HG03571 (cell line): ENCODE results near the gene RAB20.
"Not testable (repeated sequence)": the region's sequence is repeated elsewhere in the genome, so short reads cannot be mapped to it uniquely, and the experiment has no call there.

ENCODE experiments used
- ATAC-seq: cut with Tn5 transposase; IDR thresholded peaks from one replicate; pipeline ENCODE4 v1.9.1; 2021; ENCODE audit not compliant: unreplicated experiment

Gene RAB20

DNA sequence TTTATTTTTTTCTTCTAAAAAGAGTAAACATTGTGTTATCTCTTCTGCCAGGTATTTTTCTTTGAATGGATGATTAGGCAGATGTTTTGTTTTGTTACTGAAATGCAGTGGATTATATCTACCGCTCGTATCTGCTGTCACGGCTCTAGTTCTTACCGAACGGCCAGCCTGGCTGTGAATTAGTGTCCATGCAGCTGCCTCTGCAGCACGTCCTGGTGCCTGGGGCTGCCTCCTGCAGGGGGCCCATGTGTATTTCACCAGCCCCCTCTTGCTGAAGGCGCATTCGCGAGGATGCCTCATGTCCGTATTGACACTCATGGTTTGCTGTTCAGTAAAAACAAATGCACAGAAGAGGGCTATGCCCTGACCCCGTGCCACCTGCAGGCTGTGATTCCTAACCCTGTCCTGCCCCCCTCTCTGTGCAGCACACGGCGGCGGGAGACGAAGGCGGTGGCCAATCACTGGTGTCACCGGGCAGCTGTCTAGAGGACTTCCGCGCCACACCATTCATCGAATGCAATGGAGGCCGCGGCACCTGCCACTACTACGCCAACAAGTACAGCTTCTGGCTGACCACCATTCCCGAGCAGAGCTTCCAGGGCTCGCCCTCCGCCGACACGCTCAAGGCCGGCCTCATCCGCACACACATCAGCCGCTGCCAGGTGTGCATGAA is 49.9 kb downstream of the RAB20 start:
- ATAC-seq = no peak

DNA sequence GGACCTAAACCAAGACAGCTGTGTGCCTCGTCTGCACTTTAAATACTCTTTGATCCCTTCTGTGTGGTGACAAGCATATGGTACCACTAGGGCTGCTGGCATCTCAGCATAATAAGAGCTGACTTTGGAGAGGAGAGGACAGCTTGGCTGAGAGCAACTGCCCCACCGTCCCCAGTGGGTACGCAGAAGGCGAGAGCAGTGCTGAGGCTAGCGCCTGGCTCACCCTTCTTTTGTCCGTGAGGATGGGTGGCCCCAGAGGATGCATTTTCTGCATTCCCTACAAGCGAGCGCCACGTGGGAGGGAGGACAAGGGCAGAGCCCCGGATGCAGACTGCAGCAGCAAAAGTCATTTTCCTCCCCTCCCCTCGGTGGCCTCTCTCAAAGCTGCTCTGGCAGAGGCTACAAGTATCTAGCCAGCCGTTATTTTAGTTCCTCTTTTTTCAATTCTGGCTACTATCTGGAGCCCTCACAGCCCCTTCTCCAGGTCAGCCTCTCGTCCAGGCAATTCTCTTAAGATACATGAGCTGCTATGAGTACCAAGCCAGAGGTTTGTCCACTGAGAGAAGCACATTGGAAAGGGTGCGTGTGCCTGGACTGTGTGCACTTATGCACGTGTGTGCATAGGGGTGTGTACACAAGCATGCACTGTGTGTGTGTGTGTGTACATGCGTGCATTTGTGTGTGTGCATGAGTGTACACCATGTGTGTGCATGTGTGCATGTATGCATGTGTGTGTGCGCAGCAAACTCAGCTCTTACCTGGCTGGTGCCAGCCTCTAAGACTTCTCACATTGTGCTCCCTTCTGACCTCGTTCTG is 51.3 kb downstream of the RAB20 start:
- no peak for ATAC-seq

DNA sequence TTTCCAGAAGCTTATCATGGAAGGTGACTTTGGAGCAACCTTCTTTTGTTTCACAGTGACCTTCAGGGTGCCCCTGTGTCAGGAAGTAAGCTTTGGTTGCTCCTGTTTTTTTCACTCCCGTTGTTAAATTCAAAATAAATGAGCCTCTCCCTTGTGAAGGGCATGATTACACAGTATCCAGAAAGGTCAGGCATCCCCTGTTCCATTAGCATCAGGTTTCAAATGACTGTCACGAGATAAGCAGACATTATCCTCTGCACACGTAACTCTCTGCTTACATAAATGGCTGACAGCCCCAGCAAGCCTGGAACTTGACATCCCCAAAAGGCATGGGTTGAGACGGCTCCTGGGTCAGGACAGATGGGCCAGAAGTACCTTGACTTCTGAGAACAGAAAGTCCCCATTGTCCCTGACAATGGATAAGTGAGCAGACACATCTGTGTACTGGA is 52.0 kb downstream of the RAB20 start:
- no peak for ATAC-seq

DNA sequence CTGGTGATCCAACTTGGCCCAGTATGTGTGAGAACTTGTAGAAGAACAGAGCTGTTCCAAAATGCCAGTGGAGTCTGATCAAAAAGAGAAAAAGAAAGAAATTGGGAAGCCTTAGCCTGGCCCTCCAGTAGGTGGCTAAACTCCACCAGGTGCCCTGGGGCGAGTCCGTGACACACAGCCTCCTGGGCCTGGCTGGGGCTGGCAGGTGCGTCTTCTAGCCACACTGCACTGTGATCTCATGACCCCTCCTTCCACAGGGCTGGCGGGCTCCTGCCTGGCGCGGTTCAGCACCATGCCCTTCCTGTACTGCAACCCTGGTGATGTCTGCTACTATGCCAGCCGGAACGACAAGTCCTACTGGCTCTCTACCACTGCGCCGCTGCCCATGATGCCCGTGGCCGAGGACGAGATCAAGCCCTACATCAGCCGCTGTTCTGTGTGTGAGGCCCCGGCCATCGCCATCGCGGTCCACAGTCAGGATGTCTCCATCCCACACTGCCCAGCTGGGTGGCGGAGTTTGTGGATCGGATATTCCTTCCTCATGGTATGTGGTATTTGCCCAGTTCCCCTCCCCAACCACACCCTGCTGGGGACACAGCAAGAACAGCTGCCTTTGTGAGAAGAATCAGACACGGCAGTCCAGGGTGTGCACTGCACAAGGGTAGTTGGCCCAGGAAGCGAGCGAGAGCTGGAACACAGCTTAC is 53.7 kb downstream of the RAB20 start:
- no peak for ATAC-seq

DNA sequence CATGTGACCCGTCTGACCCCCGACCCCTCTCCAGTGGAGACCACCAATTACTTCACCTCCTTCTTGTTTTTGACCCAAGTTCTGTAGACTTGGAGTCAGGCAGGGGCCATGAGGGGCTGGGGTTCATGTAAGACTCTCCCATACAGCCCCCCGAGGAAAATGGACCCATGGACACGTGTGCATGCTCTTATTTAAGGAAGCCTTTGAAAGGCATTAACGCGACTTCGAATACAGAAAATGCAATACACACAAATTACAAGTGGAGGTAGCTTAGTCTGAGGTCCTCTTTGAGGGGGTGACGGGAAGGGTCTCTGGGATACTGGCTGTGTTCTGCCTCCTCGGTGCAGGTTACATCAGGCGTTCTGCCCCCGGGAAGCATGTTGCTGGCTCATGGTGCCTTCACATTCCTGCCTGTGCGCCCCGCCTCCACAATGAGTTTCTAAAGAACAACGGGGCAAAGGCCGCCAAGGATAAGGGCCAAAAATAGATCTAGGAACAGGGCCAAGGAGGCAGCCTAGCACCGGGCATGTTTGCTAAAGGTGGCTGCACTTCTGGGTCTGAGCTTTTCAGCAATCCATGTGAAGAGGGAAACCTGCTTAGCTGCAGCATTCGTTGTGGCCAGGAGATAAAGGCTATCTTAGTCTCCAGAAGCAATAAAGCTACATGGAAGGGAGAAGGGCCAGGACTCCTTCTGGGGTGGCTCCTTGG is 54.5 kb downstream of the RAB20 start:
- ATAC-seq = no peak

DNA sequence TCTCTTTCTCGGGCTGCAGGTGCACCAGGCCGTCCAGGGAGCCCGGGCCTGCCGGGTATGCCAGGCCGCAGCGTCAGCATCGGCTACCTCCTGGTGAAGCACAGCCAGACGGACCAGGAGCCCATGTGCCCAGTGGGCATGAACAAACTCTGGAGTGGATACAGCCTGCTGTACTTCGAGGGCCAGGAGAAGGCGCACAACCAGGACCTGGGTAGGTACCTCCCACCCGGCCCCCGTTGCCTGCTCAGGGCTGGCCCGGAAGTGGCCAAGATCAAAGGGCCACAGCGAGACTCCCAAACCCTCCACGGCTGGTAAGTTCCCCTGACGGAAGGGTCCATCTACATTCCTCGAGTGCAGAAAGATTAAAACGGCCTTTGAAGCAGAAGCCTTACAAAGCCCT is 55.1 kb downstream of the RAB20 start:
- no peak for ATAC-seq

DNA sequence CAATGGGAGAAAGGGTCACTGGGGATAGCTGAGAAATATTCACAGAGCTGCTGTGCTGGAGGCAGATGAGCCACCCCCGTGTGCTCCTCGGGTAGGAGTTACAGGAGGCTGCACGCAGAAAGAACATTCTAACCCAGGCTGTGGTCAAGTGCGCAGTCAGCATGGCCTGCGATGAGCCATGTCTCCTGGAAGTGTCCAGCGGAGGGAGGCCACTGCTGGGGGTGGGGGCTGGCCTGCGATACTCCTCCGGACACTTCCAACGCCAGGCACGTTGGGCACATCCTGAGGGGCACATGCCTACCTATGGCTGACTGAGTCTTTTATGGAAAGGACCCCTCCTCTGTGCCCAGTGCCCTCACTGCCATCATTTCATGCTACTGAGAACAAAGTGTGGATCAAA is 55.9 kb downstream of the RAB20 start:
- ATAC-seq = no peak

DNA sequence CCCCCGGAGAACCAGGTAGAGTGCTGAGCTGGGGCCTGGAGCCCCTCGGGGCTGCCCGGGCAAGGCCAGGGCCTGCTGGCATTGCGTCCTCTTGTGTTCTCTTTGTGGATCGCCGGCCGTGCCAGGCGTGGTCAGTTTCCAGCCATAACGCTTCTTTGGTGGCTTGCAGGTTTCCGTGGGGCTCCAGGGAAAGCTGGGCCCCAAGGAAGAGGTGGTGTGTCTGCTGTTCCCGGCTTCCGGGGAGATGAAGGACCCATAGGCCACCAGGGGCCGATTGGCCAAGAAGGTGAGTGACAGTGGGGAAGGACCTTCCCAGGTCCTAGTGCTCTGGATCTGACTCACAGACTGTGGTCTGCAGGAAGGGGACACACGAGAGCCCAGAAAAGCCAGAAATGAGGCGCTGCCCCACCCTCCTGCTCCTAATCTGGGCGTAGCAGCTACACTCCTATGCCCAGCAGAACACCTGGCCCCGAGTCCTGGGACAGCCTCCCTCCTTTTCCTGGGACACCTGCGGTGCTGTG is 57.5 kb downstream of the RAB20 start:
- ATAC-seq = no peak

DNA sequence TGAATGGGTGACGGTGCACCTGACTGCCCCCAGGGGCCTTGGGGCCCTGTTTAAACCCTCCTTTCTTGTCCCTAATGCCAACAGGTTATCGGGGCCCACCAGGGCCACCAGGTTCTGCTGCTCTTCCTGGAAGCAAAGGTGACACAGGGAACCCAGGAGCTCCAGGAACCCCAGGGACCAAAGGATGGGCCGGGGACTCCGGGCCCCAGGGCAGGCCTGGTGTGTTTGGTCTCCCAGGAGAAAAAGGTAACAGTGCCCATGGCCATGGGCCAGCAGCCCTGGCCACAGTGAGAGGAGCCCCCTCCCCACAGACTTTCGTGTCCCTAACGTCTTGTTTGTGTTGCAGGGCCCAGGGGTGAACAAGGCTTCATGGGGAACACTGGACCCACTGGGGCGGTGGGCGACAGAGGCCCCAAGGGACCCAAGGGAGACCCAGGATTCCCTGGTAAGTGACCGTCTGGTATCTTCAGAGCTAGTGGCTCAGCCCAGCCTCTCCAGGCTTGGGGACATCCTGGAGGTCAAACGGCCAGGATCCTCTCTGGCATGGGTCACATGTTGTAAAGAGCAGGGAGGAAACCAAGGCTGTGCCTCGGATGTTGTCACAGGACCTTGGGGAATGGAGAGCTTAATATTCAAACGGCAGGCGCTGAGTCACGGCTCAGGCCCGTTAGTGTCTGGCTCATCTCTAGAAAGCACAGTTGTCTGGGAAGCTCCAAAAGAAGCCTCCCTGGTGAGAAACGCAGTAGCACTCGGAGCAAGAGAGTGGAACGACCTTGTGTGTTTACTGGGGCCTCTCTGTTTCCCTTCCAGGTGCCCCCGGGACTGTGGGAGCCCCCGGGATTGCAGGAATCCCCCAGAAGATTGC is 58.3 kb downstream of the RAB20 start:
- ATAC-seq = no peak

DNA sequence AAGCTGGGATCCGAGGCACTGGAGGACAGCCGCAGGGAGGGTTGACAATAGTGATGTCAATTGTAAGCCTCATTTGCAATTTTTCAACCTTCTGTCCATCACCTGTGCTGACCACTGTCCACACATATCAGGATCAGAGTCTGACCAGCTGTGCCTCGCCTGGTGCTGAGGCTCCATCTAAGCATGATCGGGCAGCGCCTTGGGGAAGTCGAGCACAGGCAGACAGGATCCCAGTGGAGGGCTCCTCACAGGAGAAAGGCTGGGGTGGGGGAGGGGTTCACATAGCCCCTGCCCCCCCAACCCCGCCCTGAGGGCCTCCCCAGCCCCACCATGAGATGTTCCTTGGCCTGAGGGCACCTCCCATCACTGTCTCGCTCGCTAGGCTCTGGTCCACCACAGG is 60.3 kb downstream of the RAB20 start:
- no peak for ATAC-seq

DNA sequence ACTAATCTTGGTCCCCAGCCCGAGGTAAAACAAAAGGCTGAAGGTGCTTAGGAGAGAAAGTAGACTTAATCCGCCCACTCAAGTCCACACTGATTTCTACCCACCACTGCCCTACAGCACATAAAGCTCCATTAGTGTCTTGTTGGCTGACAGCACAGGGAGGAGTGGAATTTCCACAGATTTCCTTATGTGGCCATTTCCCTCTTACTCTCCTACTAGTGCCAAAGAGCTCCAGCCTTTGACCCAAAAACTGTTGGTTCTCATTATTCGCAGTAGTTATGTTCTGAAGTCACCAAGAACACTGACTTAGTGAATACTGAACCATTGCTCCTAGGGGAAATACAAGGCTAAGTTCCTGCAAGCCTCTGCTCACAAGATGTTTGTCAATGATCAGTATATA is 61.2 kb downstream of the RAB20 start:
- ATAC-seq = no peak

DNA sequence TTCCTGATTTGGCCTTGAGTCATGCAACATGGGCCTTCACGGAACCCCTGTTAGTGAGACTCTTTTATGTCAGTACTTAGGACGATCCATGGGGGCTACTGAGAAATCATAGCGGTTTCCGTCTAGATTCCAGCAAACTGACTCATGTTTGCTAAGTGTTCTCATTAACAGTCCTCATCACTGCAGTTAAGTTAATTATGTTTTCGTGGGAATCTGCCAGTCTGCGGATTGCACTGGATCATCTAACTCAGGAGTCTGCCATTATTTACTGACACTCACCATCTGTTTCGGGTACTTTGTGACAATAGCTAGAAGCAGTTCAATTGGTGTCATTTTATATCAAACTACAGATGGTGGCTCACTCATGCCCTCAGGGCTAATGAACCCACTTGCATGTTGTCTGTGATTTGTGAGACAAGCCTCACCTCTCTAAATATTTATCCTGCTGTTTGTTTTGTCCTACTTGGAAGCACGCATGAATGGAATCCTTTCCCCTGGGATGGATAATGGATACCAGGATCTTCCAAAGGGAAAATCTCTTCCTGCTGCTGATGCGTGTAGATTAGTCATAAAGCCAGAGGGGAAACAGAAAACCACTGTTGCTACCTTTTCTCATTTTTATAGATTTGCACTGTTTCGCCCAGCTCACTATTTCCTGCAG is 61.8 kb downstream of the RAB20 start:
- ATAC-seq = no peak

DNA sequence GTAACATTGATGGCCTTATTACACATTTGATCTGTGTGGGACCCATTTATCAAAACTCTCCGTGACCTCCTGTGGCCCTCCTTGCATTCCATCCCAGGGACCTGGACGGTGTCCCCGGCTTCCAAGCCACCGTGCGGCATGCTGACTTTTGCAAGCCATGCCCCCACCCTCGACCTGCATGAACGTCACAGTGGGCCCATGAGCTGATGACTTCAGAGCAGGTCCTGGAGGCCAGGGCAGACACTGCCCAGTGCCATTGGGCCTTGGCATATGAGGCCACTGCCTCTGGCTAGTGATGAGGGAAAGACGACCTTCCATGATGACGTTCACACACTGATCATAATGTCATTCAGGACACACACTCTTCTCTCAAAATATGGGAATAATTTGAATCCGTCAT is 62.8 kb downstream of the RAB20 start:
- ATAC-seq = no peak

DNA sequence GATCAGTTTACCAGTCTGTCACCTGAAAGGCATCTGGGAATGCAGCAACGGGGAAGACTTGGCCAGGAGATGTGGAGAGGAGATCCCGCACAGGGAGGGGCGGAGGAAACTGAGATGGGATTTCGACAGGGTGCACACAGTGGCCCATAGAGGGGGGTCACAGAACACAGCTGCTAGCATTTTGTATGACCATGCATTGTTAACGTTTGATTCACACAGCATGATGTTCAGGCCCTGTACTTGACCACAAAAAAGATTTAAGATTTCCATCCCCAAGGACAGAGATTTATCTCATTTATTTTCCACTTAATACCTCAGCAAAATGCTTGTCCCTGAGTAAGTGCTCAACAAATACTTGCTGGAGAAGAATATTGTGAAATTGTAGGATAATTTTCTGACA is 63.2 kb downstream of the RAB20 start:
- ATAC-seq = no peak

DNA sequence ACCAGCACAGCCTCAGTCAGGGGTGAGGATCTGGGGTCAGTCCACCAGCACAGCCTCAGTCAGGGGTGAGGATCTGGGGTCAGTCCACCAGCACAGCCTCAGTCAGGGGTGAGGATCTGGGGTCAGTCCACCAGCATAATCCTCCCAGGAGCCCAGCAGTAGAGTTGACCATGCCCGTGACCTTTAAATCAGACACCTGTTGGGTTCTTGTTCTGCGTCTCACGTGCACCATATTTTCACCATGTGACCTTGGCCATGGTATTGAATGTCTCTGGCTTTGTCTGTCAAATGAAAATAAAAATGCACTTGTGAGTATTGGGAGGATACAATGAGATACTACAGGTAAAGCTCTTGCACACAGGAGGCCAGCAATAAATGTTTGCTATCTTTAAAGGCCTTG is 63.6 kb downstream of the RAB20 start:
- ATAC-seq = not testable (repeated sequence)

DNA sequence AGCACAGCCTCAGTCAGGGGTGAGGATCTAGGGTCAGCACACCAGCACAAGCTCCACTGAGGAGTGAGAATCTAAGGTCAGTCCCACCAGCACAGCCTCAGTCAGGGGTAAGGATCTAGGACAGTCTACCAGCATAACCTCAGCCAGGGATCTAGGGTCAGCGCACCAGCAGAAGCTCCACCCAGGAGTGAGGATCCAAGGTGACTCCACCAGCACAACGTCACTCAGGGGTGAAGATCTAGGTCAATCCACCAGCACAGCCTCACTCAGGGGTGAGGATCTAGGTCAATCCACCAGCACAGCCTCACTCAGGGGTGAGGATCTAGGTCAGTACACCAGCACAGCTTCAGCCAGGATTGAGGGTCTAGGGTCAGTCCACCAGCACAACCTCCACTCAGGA is 64.5 kb downstream of the RAB20 start:
- ATAC-seq = no peak

DNA sequence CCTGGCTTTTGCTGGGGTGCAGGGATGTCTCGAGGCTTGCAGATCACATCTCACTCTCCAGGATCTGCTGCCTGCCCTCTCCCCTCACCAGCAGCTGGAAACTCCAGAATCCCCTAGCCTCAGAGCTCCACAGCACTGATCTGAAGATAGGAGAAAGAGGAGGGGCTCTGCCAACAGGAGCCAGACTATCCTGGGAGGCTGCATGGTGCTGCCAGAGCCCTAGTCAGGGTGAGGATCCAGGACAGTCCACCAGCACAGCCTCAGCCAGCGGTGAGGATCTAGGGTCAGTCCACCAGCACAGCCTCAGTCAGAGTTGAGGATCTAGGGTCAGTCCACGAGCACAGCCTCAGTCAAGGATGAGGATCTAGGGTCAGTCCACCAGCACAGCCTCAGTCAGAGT is 65.2 kb downstream of the RAB20 start:
- no peak for ATAC-seq

DNA sequence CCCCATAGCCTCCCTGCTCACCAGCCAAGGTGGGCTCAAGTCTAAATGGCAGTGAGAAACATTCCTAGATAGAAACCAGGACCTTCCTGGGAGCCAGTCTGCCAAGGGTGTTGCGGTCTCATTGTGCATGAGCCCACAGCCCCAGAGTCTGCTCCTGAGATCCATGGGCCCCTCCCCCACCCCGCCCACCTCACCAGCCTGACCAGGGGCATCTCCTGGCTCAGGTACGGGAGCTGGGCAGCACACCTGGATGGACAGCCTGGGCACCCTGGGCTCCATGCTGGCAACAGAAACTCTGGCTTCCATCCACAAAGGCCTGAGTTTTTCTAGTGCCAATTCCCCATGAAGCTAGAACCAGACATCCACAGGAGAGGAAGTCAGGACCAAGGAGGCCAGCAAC is 65.6 kb downstream of the RAB20 start:
- ATAC-seq = no peak

DNA sequence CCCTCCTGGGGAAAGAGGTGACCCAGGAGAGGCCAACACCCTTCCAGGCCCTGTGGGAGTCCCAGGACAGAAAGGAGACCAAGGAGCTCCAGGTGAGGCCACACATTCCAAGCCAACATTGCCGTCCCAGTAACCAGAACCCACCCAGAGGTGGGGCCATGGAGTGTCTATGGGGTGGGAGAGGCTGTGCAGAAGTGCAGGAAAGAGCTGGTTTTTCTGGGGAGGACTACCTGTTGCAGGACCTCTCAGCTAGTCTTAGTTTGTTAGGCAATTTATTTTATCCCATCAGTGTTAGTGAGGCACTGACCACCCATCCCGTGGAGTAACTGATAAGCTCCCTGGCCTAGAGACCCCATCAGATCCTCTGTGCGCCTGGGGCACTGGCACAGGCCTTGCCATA is 66.1 kb downstream of the RAB20 start:
- no peak for ATAC-seq

DNA sequence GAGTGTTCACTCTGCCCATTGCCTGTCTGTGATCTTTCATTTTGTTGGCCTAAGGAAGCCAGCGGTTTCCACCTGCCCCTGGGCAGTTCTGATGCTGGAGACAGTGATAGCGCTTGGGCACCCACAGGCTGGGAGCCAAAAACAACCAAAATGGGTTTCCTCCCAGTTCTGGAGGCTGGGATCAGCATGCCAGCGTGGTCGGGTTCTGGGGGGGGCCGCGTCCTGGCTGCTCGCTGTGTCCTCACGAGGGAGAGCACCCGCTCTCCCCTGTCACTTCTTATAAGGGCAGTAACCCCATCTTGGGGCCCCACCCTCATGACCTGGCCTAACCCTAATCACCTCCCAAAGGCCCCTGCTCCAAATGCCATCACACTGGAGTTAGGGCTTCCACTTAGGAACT is 67.9 kb downstream of the RAB20 start:
- ATAC-seq = no peak
